PC-9 (cell line): Measurements from ENCODE around the gene GGN. TPM values are rescaled to one million over a fixed set of nuclear protein-coding genes. Genes with fewer than 3 reads are reported as not detected.
A peak's percentile ranks its signal among the peaks of the same experiment; 100 is the strongest.

Source experiments
- BruUV-seq: library from RNA; stranded (reverse); fragments of 400-500 nt; replicated peaks from 2 replicates; lab custom pipeline; 2021; lab: Mats Ljungman, UMichigan
- CTCF ChIA-PET: fragments of 300-600 bp; sonication (Branson Sonifier 250); formaldehyde crosslinking; loops from one replicate; lab custom pipeline; 2022; ENCODE audit warnings: antibody characterized with exemption; lab: Charles Lee
- POLR2A ChIA-PET: fragments of 300-600 bp; sonication (Branson Sonifier 250); formaldehyde crosslinking; loops from one replicate; lab custom pipeline; 2022; ENCODE audit warnings: antibody characterized with exemption; ENCODE audit not compliant: unreplicated experiment; lab: Charles Lee
- DNase-seq, 2 experiments: peaks; one replicate each; pipeline versions ENCODE4 v3.0.0 to v3.0.0-alpha.2; 2015 to 2022; ENCODE audit warnings: mixed read lengths in 1 of 2
- H2AFZ ChIP-seq: fragments of 200-600 bp; sonication (generic); 2 replicates; pipeline ENCODE4 v1.8.1; 2017; ENCODE audit warnings: antibody characterized with exemption
- H3F3A ChIP-seq: fragments of 200-600 bp; sonication (generic); 2 replicates; pipeline ENCODE4 v1.8.1; 2017; ENCODE audit warnings: antibody characterized with exemption, mild to moderate bottlenecking, low read depth; ENCODE audit not compliant: insufficient read depth
- H3K27ac ChIP-seq: fragments of 200-600 bp; sonication (generic); 2 replicates; pipeline ENCODE4 v1.6.1; 2016; ENCODE audit warnings: mixed run types
- H3K27me3 ChIP-seq: fragments of 200-600 bp; sonication (generic); 2 replicates; pipeline ENCODE4 v1.6.1; 2016; ENCODE audit warnings: low read depth, mixed run types; ENCODE audit not compliant: insufficient read depth
- H3K36me3 ChIP-seq: fragments of 200-600 bp; sonication (generic); 2 replicates; pipeline ENCODE4 v1.6.1; 2016; ENCODE audit warnings: low read depth, mixed run types
- H3K4me1 ChIP-seq: fragments of 200-600 bp; sonication (generic); replicated peaks from 2 replicates; pipeline ENCODE4 v1.6.1; 2016; ENCODE audit warnings: mixed run types; ENCODE audit not compliant: insufficient read depth
- H3K4me2 ChIP-seq: fragments of 200-600 bp; sonication (generic); 2 replicates; pipeline ENCODE4 v1.6.1; 2017; ENCODE audit warnings: mixed run types
- H3K4me3 ChIP-seq: fragments of 200-600 bp; sonication (generic); 2 replicates; pipeline ENCODE4 v1.6.1; 2016; ENCODE audit warnings: mixed run types
- H3K79me2 ChIP-seq: fragments of 200-600 bp; sonication (generic); 2 replicates; pipeline ENCODE4 v1.6.1; 2017; ENCODE audit warnings: low read depth, mixed run types
- H3K9me2 ChIP-seq: fragments of 200-600 bp; sonication (generic); 2 replicates; pipeline ENCODE4 v1.8.1; 2017; ENCODE audit warnings: mild to moderate bottlenecking; ENCODE audit not compliant: insufficient read depth
- H3K9me3 ChIP-seq: fragments of 200-600 bp; sonication (generic); 2 replicates; pipeline ENCODE4 v1.8.1; 2016; ENCODE audit warnings: low read depth; ENCODE audit not compliant: insufficient read depth
- H4K20me1 ChIP-seq: fragments of 200-600 bp; sonication (generic); 2 replicates; pipeline ENCODE4 v1.8.1; 2017; ENCODE audit not compliant: insufficient read depth
- EZH2 ChIP-seq: fragments of 200-600 bp; sonication (generic); IDR thresholded peaks from 2 replicates; pipeline ENCODE4 v1.8.0; 2017; ENCODE audit warnings: antibody characterized with exemption, low read depth
- intact Hi-C: fragments of 100-400 bp; cut with micrococcal nuclease; formaldehyde crosslinking; loops from one replicate; pipeline ENCODE4 v1.10.0; 2022; ENCODE audit not compliant: unreplicated experiment
- total RNA-seq: library from RNA; stranded (reverse); gene quantifications from 2 replicates; pipeline ENCODE4 v1.2.3, GENCODE V29; 2021
- TF ChIP-seq, protein P1 (sequence below): fragments of 200-600 bp; sonication (generic); conservative IDR thresholded peaks from 2 replicates; pipeline ENCODE4 v1.6.1; 2017; ENCODE audit warnings: mixed run types, antibody characterized with exemption, mild to moderate bottlenecking, moderate library complexity

Gene GGN
- total RNA-seq, 1 experiment from 2014 or later: 1.0 TPM

DNA sequence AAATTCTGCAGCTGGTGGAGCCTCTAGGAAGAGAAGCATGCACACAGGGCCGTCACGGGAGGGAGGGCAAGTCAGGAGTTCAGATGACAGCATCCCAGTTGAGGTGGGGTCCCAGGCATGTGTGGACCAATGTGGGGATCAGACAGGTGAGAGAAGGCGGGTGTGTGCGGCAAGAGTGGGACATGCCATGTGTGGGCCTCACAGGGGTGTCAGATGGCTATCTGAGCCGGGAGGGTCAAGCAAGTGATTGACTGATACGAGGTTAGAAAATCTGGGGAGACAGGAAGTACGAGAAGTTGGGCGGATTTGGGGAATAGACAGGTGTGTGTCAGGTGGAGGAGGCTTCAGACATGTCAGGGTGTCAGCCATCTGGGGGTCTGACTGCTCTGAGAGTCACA, 29.3 kb upstream of the GGN start:
- Histone ChIP-seq H3K9me3 (no peaks in the 10 kb centered on the region), H2AFZ (no peak overlapping the region), H3K27me3 (no peaks in the 10 kb centered on the region), H3K36me3 (no peaks in the 10 kb centered on the region), H3K79me2 (no peaks in the 10 kb centered on the region), H3K4me2 (peak overlapping the region; percentile 79; the same call in 1 of the 2 replicates), H3K9me2 (no peaks in the 10 kb centered on the region), H4K20me1 (no peaks in the 10 kb centered on the region), H3K4me1 (peaks cover 11% of the 10 kb centered on the region; the same call in 1 of the 2 replicates), H3F3A (peaks cover 11% of the 10 kb centered on the region; the same call in 1 of the 2 replicates), H3K4me3 (no peak overlapping the region), H3K27ac (no peak overlapping the region)
- no peak for TF ChIP-seq EZH2
- TF ChIP-seq, protein P1, sequence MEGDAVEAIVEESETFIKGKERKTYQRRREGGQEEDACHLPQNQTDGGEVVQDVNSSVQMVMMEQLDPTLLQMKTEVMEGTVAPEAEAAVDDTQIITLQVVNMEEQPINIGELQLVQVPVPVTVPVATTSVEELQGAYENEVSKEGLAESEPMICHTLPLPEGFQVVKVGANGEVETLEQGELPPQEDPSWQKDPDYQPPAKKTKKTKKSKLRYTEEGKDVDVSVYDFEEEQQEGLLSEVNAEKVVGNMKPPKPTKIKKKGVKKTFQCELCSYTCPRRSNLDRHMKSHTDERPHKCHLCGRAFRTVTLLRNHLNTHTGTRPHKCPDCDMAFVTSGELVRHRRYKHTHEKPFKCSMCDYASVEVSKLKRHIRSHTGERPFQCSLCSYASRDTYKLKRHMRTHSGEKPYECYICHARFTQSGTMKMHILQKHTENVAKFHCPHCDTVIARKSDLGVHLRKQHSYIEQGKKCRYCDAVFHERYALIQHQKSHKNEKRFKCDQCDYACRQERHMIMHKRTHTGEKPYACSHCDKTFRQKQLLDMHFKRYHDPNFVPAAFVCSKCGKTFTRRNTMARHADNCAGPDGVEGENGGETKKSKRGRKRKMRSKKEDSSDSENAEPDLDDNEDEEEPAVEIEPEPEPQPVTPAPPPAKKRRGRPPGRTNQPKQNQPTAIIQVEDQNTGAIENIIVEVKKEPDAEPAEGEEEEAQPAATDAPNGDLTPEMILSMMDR: no peak
- no peak for DNase-seq
- intact Hi-C loops: no loop called here
- CTCF ChIA-PET: no interaction called here
- BruUV-seq: no TSS peak
- POLR2A ChIA-PET: no interaction called here

DNA sequence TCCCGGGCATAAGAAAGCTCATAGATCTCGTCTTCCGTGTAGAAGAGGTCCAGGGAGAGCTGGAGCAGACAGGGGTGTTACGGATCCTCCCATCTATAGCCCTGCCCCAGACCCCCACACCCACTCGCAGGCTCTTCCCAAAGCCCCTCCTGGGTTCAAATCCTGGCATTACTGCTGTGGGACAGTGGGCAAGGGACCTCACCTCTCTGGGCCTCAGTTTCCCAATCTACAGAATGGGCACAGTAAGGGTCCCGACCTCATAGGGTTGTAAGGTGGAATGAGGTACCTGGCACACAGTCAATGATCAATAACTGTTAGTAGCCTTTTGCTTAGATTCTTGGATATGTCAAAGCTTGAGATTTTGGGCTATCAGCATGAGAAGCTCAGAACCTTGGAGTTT, 25.6 kb upstream of the GGN start:
- H3F3A ChIP-seq: peaks cover 7% of the 10 kb centered on the region; the same call in 1 of the 2 replicates
- BruUV-seq: no TSS peak
- ChIA-PET CTCF (interaction anchor here (0.6 kb wide), 1 partner anchor 78 kb away, joined by 8 read pairs; the partner anchor contains the start of gene CATSPERG), POLR2A (no interaction called here)
- H2AFZ ChIP-seq: no peak overlapping the region
- intact Hi-C loops: no loop called here
- H3K36me3 ChIP-seq: no peaks in the 10 kb centered on the region
- H3K4me1 ChIP-seq: peaks cover 11% of the 10 kb centered on the region; the same call in 1 of the 2 replicates
- H4K20me1 ChIP-seq: no peaks in the 10 kb centered on the region
- DNase-seq: no peak
- no peaks in the 10 kb centered on the region for H3K79me2 ChIP-seq
- H3K27me3 ChIP-seq: no peaks in the 10 kb centered on the region
- TF ChIP-seq, protein P1: no peak
- no peak for TF ChIP-seq EZH2
- H3K27ac ChIP-seq: no peak overlapping the region
- H3K9me3 ChIP-seq: no peaks in the 10 kb centered on the region
- no peak overlapping the region for H3K4me3 ChIP-seq
- H3K9me2 ChIP-seq: no peaks in the 10 kb centered on the region
- no peak overlapping the region for H3K4me2 ChIP-seq

DNA sequence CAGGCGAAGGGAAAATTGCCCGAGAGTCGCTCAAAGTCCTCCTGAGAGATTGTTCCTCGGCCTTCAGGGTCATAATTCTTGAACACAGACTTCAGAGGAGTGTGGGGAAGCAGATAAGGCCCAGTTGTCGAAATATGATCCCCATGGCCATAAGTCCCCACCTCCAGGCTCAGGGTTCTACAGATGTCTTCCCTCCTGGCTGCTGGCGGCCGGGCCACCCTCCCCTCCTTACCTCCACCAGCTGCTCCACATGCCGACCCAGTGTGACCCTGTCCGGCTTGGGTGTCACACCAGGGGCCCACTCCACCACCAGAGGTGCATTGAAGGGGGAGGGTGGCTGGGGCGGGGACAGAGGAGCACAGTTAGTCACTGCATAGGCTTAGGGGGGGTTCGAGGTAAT, 25.1 kb upstream of the GGN start:
- H3K4me1 ChIP-seq: peaks cover 7% of the 10 kb centered on the region; the same call in 1 of the 2 replicates
- CTCF ChIA-PET: no interaction called here
- POLR2A ChIA-PET: no interaction called here

More for the DNA sequence above, 25.1 kb upstream of the GGN start:
- Histone ChIP-seq H2AFZ (no peak overlapping the region), H3K36me3 (no peaks in the 10 kb centered on the region), H4K20me1 (no peaks in the 10 kb centered on the region), H3K79me2 (no peaks in the 10 kb centered on the region), H3K9me3 (no peaks in the 10 kb centered on the region), H3K4me2 (no peak overlapping the region), H3F3A (peaks cover 7% of the 10 kb centered on the region; the same call in 1 of the 2 replicates), H3K9me2 (no peaks in the 10 kb centered on the region), H3K27ac (no peak overlapping the region), H3K27me3 (no peaks in the 10 kb centered on the region), H3K4me3 (no peak overlapping the region)
- TF ChIP-seq, protein P1: no peak
- TF ChIP-seq EZH2: no peak
- intact Hi-C loops: no loop called here
- BruUV-seq: no TSS peak
- no peak for DNase-seq
